HepG2 (cell line): ENCODE results near the gene CDK3. TPM values are rescaled to one million over a fixed set of nuclear protein-coding genes. Genes with fewer than 3 reads are reported as not detected.

Experiments used
- MEF2D ChIP-seq: sonication (generic); formaldehyde crosslinking; IDR thresholded peaks from 2 replicates; pipeline ENCODE4 v1.5.1; 2020; ENCODE audit warnings: mild to moderate bottlenecking, missing genetic modification reagents
- PHF20 ChIP-seq: sonication (generic); formaldehyde crosslinking; IDR thresholded peaks from 2 replicates; pipeline ENCODE4 v1.5.0; 2020; ENCODE audit warnings: mild to moderate bottlenecking, missing genetic modification reagents
- RBM22 ChIP-seq: fragments of 200-400 bp; formaldehyde crosslinking; optimal IDR thresholded peaks from 2 replicates; pipeline ENCODE3; 2017; ENCODE audit warnings: mild to moderate bottlenecking, low read length, moderate library complexity
- RFX5 ChIP-seq: IDR thresholded peaks from 2 replicates; pipeline ENCODE4 v1.6.1; 2011; ENCODE audit warnings: low read depth, low read length, improper control_type of control experiment
- TBX3 ChIP-seq: fragments of 450-650 bp; IDR thresholded peaks from 2 replicates; pipeline ENCODE4 v1.6.1; 2017; ENCODE audit warnings: antibody characterized with exemption, mild to moderate bottlenecking, inconsistent platforms, borderline replicate concordance
- ZBTB8A ChIP-seq: sonication (generic); formaldehyde crosslinking; IDR thresholded peaks from 2 replicates; pipeline ENCODE4 v1.4.0; 2020; ENCODE audit warnings: mild to moderate bottlenecking, low read depth, missing genetic modification reagents, borderline replicate concordance
- ZFP1 ChIP-seq: IDR thresholded peaks from 2 replicates; pipeline ENCODE4 v1.6.1; 2016
- ZNF12 ChIP-seq: sonication (generic); formaldehyde crosslinking; IDR thresholded peaks from 2 replicates; pipeline ENCODE4 v1.5.0; 2020; ENCODE audit warnings: missing genetic modification reagents
- ZNF230 ChIP-seq: sonication (generic); formaldehyde crosslinking; IDR thresholded peaks from 2 replicates; pipeline ENCODE4 v1.4.0; 2020; ENCODE audit warnings: mild to moderate bottlenecking, missing genetic modification reagents
- ZNF567 ChIP-seq: sonication (generic); formaldehyde crosslinking; IDR thresholded peaks from 2 replicates; pipeline ENCODE4 v1.8.1; 2023; ENCODE audit warnings: mild to moderate bottlenecking, missing genetic modification reagents, borderline replicate concordance
- polyA plus RNA-seq, 8 experiments: library from polyadenylated mRNA; depleted of rRNA in 3 of 8; stranded (reverse) in 7 of 8; unstranded in 1 of 8; fragments of >200 nt; fragmentation: Illumina TruSeq in 4 of 8; extraction: Trizol in 4 of 8; gene quantifications; 2 replicates each; pipeline versions ENCODE4 v1.2.1 to v1.2.3, GENCODE V29; 2011 to 2016; ENCODE audit warnings: low read depth in 4 of 8, missing spikeins in 1 of 8, mixed read lengths in 1 of 8; ENCODE audit not compliant: insufficient read depth in 1 of 8
- total RNA-seq, 5 experiments: library from RNA; depleted of rRNA; stranded (reverse); fragments of >200 nt; fragmentation: Illumina TruSeq; extraction: Trizol; gene quantifications; 2 replicates each; pipeline ENCODE4 v1.2.3, GENCODE V29; 2016; ENCODE audit warnings: low read depth in 1 of 5
- TF ChIP-seq, protein P1 (sequence below): sonication (generic); formaldehyde crosslinking; IDR thresholded peaks from 2 replicates; pipeline ENCODE4 v1.4.0; 2020; ENCODE audit warnings: mild to moderate bottlenecking, missing genetic modification reagents
- TF ChIP-seq, protein P2 (sequence below): sonication (generic); formaldehyde crosslinking; IDR thresholded peaks from 2 replicates; pipeline ENCODE4 v1.5.1; 2020; ENCODE audit warnings: mild to moderate bottlenecking, moderate library complexity, missing genetic modification reagents
- TF ChIP-seq, protein P3 (sequence below): sonication (generic); formaldehyde crosslinking; IDR thresholded peaks from 2 replicates; pipeline ENCODE4 v1.5.1; 2020; ENCODE audit warnings: missing genetic modification reagents, mild to moderate bottlenecking, borderline replicate concordance

The CDK3 gene
- total and polyA plus RNA-seq, 2 of the 13 experiments (the other 11 are each of a cell fraction or from before 2014, with no cell fraction given) = 5.8 to 11.4 TPM

DNA sequence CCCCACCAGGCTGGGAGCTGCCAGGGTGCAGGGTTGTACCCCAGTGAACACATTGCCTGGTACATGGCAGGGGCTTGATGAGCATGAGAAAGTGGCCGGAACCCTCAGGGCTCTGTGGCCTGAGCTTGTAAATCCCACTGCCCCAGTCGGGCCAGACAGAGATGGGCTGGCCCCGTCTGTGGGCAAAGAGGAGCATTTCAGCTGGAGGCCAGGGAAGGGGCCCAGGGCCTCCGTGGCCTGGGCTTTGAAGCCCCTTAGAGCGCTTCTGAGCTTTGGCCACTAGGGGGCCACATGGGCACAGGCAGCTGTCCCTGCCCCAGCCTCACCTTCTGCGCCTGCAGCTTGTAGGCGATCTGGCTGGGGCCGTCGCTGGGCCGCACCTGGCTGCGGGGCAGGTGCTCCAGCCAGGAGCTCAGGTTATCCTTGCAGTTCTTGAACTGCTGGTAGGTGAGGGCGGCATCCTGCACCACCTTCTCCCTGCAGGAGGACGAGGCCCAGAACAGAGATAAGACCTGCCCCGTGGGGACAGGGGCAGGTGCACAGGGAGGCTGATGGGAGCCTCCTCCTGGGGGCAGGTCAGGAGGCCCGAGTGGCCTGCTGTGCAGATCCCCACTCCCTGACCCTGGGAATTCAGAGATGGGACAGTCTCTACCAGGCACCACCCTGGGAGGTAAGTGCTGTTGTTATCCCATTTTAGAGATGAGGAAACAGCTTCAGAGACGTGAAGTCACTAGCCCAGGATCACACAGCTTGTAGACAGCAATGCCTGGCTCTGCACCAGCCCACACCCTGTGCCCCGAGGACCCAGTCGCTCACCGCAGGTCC is 13.7 kb downstream of the CDK3 start (continued):
- TF ChIP-seq, protein P1, sequence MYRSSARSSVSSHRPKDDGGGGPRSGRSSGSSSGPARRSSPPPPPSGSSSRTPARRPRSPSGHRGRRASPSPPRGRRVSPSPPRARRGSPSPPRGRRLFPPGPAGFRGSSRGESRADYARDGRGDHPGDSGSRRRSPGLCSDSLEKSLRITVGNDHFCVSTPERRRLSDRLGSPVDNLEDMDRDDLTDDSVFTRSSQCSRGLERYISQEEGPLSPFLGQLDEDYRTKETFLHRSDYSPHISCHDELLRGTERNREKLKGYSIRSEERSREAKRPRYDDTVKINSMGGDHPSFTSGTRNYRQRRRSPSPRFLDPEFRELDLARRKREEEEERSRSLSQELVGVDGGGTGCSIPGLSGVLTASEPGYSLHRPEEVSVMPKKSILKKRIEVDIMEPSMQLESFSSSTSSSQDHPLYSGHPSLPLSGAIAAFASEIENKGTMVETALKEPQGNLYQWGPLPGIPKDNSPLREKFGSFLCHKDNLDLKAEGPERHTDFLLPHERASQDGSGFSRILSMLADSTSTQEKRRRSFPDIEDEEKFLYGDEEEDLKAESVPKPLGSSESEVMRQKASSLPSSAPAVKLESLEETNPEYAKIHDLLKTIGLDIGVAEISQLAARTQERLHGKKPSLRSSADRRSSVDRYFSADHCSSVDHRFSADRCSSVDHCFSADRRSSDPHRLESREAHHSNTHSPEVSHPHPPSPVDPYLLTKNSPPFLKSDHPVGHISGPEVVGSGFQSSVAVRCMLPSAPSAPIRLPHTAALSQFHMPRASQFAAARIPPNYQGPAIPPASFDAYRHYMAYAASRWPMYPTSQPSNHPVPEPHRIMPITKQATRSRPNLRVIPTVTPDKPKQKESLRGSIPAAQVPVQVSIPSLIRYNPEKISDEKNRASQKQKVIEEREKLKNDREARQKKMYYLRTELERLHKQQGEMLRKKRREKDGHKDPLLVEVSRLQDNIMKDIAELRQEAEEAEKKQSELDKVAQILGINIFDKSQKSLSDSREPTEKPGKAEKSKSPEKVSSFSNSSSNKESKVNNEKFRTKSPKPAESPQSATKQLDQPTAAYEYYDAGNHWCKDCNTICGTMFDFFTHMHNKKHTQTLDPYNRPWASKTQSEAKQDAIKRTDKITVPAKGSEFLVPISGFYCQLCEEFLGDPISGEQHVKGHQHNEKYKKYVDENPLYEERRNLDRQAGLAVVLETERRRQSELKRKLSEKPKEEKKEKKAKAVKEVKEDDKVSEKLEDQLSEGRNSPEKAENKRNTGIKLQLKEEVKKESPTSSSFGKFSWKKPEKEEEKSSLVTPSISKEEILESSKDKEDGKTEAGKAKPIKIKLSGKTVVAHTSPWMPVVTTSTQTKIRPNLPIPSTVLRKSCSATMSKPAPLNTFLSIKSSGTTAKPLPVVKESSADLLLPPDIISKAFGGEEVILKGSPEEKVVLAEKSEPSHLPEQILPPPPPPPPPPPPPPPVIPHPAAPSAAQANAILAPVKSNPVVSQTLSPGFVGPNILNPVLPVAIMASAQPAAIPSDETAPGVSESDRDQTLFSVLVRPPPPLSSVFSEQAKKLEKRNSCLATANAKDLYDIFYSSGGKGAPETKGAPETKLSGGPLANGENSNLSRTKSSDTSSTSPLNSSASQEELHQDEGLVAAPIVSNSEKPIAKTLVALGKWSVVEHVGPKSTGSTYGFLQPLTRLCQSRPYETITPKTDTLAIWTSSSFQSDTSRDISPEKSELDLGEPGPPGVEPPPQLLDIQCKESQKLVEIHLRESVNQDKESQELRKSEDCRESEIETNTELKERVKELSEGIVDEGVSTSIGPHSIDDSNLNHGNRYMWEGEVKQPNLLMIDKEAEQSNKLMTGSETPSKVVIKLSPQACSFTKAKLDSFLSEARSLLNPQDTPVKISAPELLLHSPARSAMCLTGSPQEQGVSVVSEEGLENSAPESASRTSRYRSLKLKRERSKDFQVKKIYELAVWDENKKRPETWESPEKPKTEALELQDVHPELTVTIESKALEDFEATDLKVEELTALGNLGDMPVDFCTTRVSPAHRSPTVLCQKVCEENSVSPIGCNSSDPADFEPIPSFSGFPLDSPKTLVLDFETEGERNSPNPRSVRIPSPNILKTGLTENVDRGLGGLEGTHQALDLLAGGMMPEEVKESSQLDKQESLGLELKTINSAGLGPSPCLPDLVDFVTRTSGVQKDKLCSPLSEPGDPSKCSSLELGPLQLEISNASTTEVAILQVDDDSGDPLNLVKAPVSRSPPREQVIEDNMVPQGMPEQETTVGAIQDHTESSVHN (CRISPR knock-in tag) = no peak
- no peak for TF ChIP-seq PHF20 (CRISPR knock-in tag)
- TF ChIP-seq, protein P2, sequence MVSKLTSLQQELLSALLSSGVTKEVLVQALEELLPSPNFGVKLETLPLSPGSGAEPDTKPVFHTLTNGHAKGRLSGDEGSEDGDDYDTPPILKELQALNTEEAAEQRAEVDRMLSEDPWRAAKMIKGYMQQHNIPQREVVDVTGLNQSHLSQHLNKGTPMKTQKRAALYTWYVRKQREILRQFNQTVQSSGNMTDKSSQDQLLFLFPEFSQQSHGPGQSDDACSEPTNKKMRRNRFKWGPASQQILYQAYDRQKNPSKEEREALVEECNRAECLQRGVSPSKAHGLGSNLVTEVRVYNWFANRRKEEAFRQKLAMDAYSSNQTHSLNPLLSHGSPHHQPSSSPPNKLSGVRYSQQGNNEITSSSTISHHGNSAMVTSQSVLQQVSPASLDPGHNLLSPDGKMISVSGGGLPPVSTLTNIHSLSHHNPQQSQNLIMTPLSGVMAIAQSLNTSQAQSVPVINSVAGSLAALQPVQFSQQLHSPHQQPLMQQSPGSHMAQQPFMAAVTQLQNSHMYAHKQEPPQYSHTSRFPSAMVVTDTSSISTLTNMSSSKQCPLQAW (CRISPR knock-in tag) = peak; percentile 89; the same call in 1 of the 2 replicates
- TF ChIP-seq ZBTB8A (CRISPR knock-in tag) = no peak
- 0 out of 2 replicates have a peak, but pooled peaks have one; percentile 17 for TF ChIP-seq ZNF12
- TF ChIP-seq ZNF230 (CRISPR knock-in tag) = 0 out of 2 replicates have a peak, but pooled peaks have one; percentile 53
- TF ChIP-seq ZNF567 (CRISPR knock-in tag) = no peak
- TF ChIP-seq RBM22 = no peak
- TF ChIP-seq, protein P3, sequence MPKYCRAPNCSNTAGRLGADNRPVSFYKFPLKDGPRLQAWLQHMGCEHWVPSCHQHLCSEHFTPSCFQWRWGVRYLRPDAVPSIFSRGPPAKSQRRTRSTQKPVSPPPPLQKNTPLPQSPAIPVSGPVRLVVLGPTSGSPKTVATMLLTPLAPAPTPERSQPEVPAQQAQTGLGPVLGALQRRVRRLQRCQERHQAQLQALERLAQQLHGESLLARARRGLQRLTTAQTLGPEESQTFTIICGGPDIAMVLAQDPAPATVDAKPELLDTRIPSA (CRISPR knock-in tag) = no peak; the same call in 1 of the 2 replicates
- no peak for TF ChIP-seq ZFP1 (CRISPR knock-in tag)
- TF ChIP-seq RFX5 = no peak; the same call in 1 of the 2 replicates
- no peak for TF ChIP-seq MEF2D
- no peak for TF ChIP-seq TBX3
